ENCODE measurements around the gene DMD.

DMD gene

GRCh38 chrX:32954125-32954524 is 257.2 kb downstream of the DMD start:
- TF ChIP-seq REST (IDR thresholded peaks at IDR 0.05; ENCODE audit: insufficient read depth in 1 of 2, low read depth in 2 of 2, low read length in 2 of 2) (no peak), FOXP2 (optimal IDR thresholded peaks at IDR 0.05; ENCODE audit: borderline replicate concordance, extremely low read depth, extremely low read length, insufficient read depth) (no peak), SIN3A (IDR thresholded peaks at IDR 0.05; ENCODE audit: borderline replicate concordance, insufficient read depth, low read length) (no peak), POLR2AphosphoS5 (IDR thresholded peaks at IDR 0.05; ENCODE audit: low read depth, low read length) (no peak)

GRCh38 chrX:32948130-32948529 is 263.2 kb downstream of the DMD start:
- TF ChIP-seq SIN3A (IDR thresholded peaks at IDR 0.05; ENCODE audit: borderline replicate concordance, insufficient read depth, low read length) (no peak), POLR2AphosphoS5 (IDR thresholded peaks at IDR 0.05; ENCODE audit: low read depth, low read length) (no peak), FOXP2 (optimal IDR thresholded peaks at IDR 0.05; ENCODE audit: borderline replicate concordance, extremely low read depth, extremely low read length, insufficient read depth) (no peak), REST (IDR thresholded peaks at IDR 0.05; ENCODE audit: insufficient read depth in 1 of 2, low read depth in 2 of 2, low read length in 2 of 2) (no peak), TAF1 (IDR thresholded peaks at IDR 0.05; ENCODE audit: borderline replicate concordance, insufficient read depth, low read length) (no peak)

- TF ChIP-seq SIN3A (IDR thresholded peaks at IDR 0.05; ENCODE audit: borderline replicate concordance, insufficient read depth, low read length) = no peak
Measured at GRCh38 chrX:32937043-32937442, 274.3 kb downstream of the DMD start.

GRCh38 chrX:32933548-32933947 is 277.8 kb downstream of the DMD start:
- no peak for TF ChIP-seq TAF1 (IDR thresholded peaks at IDR 0.05; ENCODE audit: borderline replicate concordance, insufficient read depth, low read length)
- TF ChIP-seq REST (IDR thresholded peaks at IDR 0.05; ENCODE audit: insufficient read depth in 1 of 2, low read depth in 2 of 2, low read length in 2 of 2) = no peak
- no peak for TF ChIP-seq SIN3A (IDR thresholded peaks at IDR 0.05; ENCODE audit: borderline replicate concordance, insufficient read depth, low read length)
- no peak for TF ChIP-seq POLR2AphosphoS5 (IDR thresholded peaks at IDR 0.05; ENCODE audit: low read depth, low read length)
- TF ChIP-seq FOXP2 (optimal IDR thresholded peaks at IDR 0.05; ENCODE audit: borderline replicate concordance, extremely low read depth, extremely low read length, insufficient read depth) = no peak

GRCh38 chrX:32929040-32929439 is 282.3 kb downstream of the DMD start:
- TF ChIP-seq TAF1 (IDR thresholded peaks at IDR 0.05; ENCODE audit: borderline replicate concordance, insufficient read depth, low read length) (no peak), POLR2AphosphoS5 (IDR thresholded peaks at IDR 0.05; ENCODE audit: low read depth, low read length) (no peak)

GRCh38 chrX:32896088-32896487 is 315.3 kb downstream of the DMD start:
- TF ChIP-seq POLR2AphosphoS5 (IDR thresholded peaks at IDR 0.05; ENCODE audit: low read depth, low read length) (no peak), FOXP2 (optimal IDR thresholded peaks at IDR 0.05; ENCODE audit: borderline replicate concordance, extremely low read depth, extremely low read length, insufficient read depth) (no peak), REST (IDR thresholded peaks at IDR 0.05; ENCODE audit: insufficient read depth in 1 of 2, low read depth in 2 of 2, low read length in 2 of 2) (no peak), TAF1 (IDR thresholded peaks at IDR 0.05; ENCODE audit: borderline replicate concordance, insufficient read depth, low read length) (no peak), SIN3A (IDR thresholded peaks at IDR 0.05; ENCODE audit: borderline replicate concordance, insufficient read depth, low read length) (no peak)
